ENCODE results near the gene AMN1. TPM values are rescaled to one million over a fixed set of nuclear protein-coding genes. Genes with fewer than 3 reads are reported as not detected.

Gene AMN1
- total and polyA plus RNA-seq, 2 of the 13 experiments (the other 11 are each of a cell fraction or from before 2014, with no cell fraction given) = 7.5 to 26.5 TPM

DNA sequence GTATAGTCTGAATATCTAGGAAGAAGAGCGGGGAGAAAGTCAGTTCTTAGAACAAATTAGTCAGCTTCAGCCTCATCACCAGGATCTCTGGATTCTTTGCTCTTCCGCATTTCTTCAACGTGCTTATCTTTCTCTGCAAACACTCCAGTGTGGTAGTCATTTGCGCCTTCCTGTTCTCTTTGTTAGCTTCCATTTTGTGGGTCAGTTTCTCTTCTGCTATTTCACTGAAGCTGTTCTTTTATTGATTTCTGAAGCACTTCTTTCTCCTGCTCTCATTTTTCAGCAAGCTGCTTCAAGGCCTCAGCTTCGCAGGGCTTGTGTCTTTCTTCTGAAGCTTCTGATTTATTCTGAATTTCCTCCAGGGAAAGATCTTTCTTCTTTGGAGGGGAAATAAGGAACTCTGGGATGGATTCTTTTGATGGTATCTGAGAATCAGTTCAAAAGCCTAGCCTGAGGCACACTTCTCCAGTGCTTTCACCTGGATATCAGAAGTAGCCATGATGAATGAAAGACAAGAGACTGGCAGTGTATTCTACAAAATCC, 13.5 kb downstream of the AMN1 start (continued):
- TF ChIP-seq, protein P1, sequence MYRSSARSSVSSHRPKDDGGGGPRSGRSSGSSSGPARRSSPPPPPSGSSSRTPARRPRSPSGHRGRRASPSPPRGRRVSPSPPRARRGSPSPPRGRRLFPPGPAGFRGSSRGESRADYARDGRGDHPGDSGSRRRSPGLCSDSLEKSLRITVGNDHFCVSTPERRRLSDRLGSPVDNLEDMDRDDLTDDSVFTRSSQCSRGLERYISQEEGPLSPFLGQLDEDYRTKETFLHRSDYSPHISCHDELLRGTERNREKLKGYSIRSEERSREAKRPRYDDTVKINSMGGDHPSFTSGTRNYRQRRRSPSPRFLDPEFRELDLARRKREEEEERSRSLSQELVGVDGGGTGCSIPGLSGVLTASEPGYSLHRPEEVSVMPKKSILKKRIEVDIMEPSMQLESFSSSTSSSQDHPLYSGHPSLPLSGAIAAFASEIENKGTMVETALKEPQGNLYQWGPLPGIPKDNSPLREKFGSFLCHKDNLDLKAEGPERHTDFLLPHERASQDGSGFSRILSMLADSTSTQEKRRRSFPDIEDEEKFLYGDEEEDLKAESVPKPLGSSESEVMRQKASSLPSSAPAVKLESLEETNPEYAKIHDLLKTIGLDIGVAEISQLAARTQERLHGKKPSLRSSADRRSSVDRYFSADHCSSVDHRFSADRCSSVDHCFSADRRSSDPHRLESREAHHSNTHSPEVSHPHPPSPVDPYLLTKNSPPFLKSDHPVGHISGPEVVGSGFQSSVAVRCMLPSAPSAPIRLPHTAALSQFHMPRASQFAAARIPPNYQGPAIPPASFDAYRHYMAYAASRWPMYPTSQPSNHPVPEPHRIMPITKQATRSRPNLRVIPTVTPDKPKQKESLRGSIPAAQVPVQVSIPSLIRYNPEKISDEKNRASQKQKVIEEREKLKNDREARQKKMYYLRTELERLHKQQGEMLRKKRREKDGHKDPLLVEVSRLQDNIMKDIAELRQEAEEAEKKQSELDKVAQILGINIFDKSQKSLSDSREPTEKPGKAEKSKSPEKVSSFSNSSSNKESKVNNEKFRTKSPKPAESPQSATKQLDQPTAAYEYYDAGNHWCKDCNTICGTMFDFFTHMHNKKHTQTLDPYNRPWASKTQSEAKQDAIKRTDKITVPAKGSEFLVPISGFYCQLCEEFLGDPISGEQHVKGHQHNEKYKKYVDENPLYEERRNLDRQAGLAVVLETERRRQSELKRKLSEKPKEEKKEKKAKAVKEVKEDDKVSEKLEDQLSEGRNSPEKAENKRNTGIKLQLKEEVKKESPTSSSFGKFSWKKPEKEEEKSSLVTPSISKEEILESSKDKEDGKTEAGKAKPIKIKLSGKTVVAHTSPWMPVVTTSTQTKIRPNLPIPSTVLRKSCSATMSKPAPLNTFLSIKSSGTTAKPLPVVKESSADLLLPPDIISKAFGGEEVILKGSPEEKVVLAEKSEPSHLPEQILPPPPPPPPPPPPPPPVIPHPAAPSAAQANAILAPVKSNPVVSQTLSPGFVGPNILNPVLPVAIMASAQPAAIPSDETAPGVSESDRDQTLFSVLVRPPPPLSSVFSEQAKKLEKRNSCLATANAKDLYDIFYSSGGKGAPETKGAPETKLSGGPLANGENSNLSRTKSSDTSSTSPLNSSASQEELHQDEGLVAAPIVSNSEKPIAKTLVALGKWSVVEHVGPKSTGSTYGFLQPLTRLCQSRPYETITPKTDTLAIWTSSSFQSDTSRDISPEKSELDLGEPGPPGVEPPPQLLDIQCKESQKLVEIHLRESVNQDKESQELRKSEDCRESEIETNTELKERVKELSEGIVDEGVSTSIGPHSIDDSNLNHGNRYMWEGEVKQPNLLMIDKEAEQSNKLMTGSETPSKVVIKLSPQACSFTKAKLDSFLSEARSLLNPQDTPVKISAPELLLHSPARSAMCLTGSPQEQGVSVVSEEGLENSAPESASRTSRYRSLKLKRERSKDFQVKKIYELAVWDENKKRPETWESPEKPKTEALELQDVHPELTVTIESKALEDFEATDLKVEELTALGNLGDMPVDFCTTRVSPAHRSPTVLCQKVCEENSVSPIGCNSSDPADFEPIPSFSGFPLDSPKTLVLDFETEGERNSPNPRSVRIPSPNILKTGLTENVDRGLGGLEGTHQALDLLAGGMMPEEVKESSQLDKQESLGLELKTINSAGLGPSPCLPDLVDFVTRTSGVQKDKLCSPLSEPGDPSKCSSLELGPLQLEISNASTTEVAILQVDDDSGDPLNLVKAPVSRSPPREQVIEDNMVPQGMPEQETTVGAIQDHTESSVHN (CRISPR knock-in tag; IDR thresholded peaks at IDR 0.05) = no peak
- no peak for TF ChIP-seq EHMT2 (IDR thresholded peaks at IDR 0.05; ENCODE audit: borderline replicate concordance, low read depth, low read length)
- TF ChIP-seq, protein P2, sequence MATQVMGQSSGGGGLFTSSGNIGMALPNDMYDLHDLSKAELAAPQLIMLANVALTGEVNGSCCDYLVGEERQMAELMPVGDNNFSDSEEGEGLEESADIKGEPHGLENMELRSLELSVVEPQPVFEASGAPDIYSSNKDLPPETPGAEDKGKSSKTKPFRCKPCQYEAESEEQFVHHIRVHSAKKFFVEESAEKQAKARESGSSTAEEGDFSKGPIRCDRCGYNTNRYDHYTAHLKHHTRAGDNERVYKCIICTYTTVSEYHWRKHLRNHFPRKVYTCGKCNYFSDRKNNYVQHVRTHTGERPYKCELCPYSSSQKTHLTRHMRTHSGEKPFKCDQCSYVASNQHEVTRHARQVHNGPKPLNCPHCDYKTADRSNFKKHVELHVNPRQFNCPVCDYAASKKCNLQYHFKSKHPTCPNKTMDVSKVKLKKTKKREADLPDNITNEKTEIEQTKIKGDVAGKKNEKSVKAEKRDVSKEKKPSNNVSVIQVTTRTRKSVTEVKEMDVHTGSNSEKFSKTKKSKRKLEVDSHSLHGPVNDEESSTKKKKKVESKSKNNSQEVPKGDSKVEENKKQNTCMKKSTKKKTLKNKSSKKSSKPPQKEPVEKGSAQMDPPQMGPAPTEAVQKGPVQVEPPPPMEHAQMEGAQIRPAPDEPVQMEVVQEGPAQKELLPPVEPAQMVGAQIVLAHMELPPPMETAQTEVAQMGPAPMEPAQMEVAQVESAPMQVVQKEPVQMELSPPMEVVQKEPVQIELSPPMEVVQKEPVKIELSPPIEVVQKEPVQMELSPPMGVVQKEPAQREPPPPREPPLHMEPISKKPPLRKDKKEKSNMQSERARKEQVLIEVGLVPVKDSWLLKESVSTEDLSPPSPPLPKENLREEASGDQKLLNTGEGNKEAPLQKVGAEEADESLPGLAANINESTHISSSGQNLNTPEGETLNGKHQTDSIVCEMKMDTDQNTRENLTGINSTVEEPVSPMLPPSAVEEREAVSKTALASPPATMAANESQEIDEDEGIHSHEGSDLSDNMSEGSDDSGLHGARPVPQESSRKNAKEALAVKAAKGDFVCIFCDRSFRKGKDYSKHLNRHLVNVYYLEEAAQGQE (IDR thresholded peaks at IDR 0.05; ENCODE audit: borderline replicate concordance in 1 of 2, low read depth in 1 of 2, low read length in 2 of 2) = no peak
- no peak for TF ChIP-seq ZNF496 (CRISPR knock-in tag; IDR thresholded peaks at IDR 0.05; ENCODE audit: insufficient replicate concordance)
- TF ChIP-seq RFXAP (CRISPR knock-in tag; IDR thresholded peaks at IDR 0.05; ENCODE audit: borderline replicate concordance) = no peak
- TF ChIP-seq, protein P3, sequence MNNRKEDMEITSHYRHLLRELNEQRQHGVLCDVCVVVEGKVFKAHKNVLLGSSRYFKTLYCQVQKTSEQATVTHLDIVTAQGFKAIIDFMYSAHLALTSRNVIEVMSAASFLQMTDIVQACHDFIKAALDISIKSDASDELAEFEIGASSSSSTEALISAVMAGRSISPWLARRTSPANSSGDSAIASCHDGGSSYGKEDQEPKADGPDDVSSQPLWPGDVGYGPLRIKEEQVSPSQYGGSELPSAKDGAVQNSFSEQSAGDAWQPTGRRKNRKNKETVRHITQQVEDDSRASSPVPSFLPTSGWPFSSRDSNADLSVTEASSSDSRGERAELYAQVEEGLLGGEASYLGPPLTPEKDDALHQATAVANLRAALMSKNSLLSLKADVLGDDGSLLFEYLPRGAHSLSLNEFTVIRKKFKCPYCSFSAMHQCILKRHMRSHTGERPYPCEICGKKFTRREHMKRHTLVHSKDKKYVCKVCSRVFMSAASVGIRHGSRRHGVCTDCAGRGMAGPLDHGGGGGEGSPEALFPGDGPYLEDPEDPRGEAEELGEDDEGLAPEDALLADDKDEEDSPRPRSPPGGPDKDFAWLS (CRISPR knock-in tag; IDR thresholded peaks at IDR 0.05; ENCODE audit: borderline replicate concordance) = no peak
- no peak for TF ChIP-seq NAIF1 (CRISPR knock-in tag; IDR thresholded peaks at IDR 0.05; ENCODE audit: borderline replicate concordance)
- no peak for TF ChIP-seq PRMT3 (CRISPR knock-in tag; IDR thresholded peaks at IDR 0.05; ENCODE audit: borderline replicate concordance, low read depth)
- no peak for TF ChIP-seq RCOR2 (CRISPR knock-in tag; IDR thresholded peaks at IDR 0.05)
- TF ChIP-seq ZNF253 (CRISPR knock-in tag; IDR thresholded peaks at IDR 0.05; ENCODE audit: borderline replicate concordance) = no peak
- TF ChIP-seq SRY (CRISPR knock-in tag; IDR thresholded peaks at IDR 0.05) = no peak
- TF ChIP-seq ZNF713 (CRISPR knock-in tag; IDR thresholded peaks at IDR 0.05) = no peak
- no peak for TF ChIP-seq ZSCAN25 (CRISPR knock-in tag; IDR thresholded peaks at IDR 0.05)
- no peak for TF ChIP-seq ZNF260 (CRISPR knock-in tag; IDR thresholded peaks at IDR 0.05; ENCODE audit: borderline replicate concordance, low read depth)
- TF ChIP-seq ZIK1 (CRISPR knock-in tag; IDR thresholded peaks at IDR 0.05; ENCODE audit: borderline replicate concordance, low read depth) = no peak
- TF ChIP-seq SOX5 (CRISPR knock-in tag; IDR thresholded peaks at IDR 0.05; ENCODE audit: borderline replicate concordance) = no peak

All from HepG2 (cell line).